HFFc6 (cell line): Measurements from ENCODE around the gene CFL1. TPM values are rescaled to one million over a fixed set of nuclear protein-coding genes. Genes with fewer than 3 reads are reported as not detected.
A peak's percentile ranks its signal among the peaks of the same experiment; 100 is the strongest.

Experiments used
- DNase-seq: peaks from one replicate; pipeline ENCODE4 v3.0.0-alpha.2; 2018
- H3K27ac Mint-ChIP-seq: 2 replicates; pipeline ENCODE4 v1.8.0; 2020; ENCODE audit warnings: mild to moderate bottlenecking, mixed read lengths
- H3K27me3 Mint-ChIP-seq: 2 replicates; pipeline ENCODE4 v1.8.0; 2021; ENCODE audit warnings: mild to moderate bottlenecking, moderate library complexity, mixed read lengths; ENCODE audit not compliant: insufficient read depth
- H3K36me3 Mint-ChIP-seq: 2 replicates; pipeline ENCODE4 v1.8.0; 2021; ENCODE audit warnings: low read depth, mixed read lengths
- H3K4me1 Mint-ChIP-seq: 2 replicates; pipeline ENCODE4 v1.8.0; 2020; ENCODE audit warnings: low read depth, mixed read lengths
- H3K4me3 Mint-ChIP-seq: 2 replicates; pipeline ENCODE4 v1.8.0; 2020; ENCODE audit warnings: mild to moderate bottlenecking, moderate library complexity, mixed read lengths
- H3K9me3 Mint-ChIP-seq: 2 replicates; pipeline ENCODE4 v1.8.0; 2020; ENCODE audit warnings: mild to moderate bottlenecking, mixed read lengths
- CTCF ChIP-seq: fragments of 200-600 bp; sonication (generic); IDR thresholded peaks from 2 replicates; pipeline ENCODE4 v1.5.0; 2021; ENCODE audit warnings: antibody characterized with exemption, mild to moderate bottlenecking
- total RNA-seq, 6 experiments: library from RNA; stranded (reverse); fragmentation: NEBNext Ultra II Directional; extraction: Animal tissue kit (Norgen Biotek cat#: 25700); gene quantifications; 2 replicates in 1 of 6; 3 replicates in 5 of 6; pipeline ENCODE4 v1.2.3, GENCODE V29; 2021

Gene CFL1
- total RNA-seq, 6 experiments from 2014 or later: 2,002 to 2,288 (median 2,238) TPM

- no peak for DNase-seq
- peak overlapping the region; percentile 94 for H3K27ac Mint-ChIP-seq
- peak overlapping the region; percentile 95 for H3K4me3 Mint-ChIP-seq
- H3K9me3 Mint-ChIP-seq: no peaks in the 10 kb centered on the region
- peaks cover 45% of the 10 kb centered on the region for H3K4me1 Mint-ChIP-seq
- H3K27me3 Mint-ChIP-seq: peaks cover 23% of the 10 kb centered on the region
- H3K36me3 Mint-ChIP-seq: peaks cover 38% of the 10 kb centered on the region
- TF ChIP-seq CTCF: no peak
Measured at GRCh38 chr11:65870307-65870658, 12.3 kb upstream of the CFL1 start.

GRCh38 chr11:65869643-65870306 lies 11.8 kb upstream of the CFL1 start:
- Mint-ChIP-seq H3K27ac (peak overlapping the region; percentile 67), H3K9me3 (no peaks in the 10 kb centered on the region), H3K4me1 (peaks cover 45% of the 10 kb centered on the region), H3K27me3 (peaks cover 28% of the 10 kb centered on the region), H3K36me3 (peaks cover 38% of the 10 kb centered on the region), H3K4me3 (peak overlapping the region; percentile 39; the same call in 1 of the 2 replicates)
- DNase-seq: no peak
- no peak for TF ChIP-seq CTCF

- no peaks in the 10 kb centered on the region for H3K9me3 Mint-ChIP-seq
- TF ChIP-seq CTCF: no peak
- H3K4me1 Mint-ChIP-seq: peaks cover 49% of the 10 kb centered on the region
- peaks cover 38% of the 10 kb centered on the region for H3K36me3 Mint-ChIP-seq
- H3K4me3 Mint-ChIP-seq: no peak overlapping the region
- peaks cover 28% of the 10 kb centered on the region for H3K27me3 Mint-ChIP-seq
- DNase-seq: no peak
- H3K27ac Mint-ChIP-seq: peak overlapping the region; percentile 67
Measured at GRCh38 chr11:65868907-65869306, 10.9 kb upstream of the CFL1 start.

- Mint-ChIP-seq H3K4me3 (no peak overlapping the region), H3K36me3 (peaks cover 38% of the 10 kb centered on the region), H3K27me3 (peaks cover 28% of the 10 kb centered on the region)
Measured at GRCh38 chr11:65868076-65868667, 10.2 kb upstream of the CFL1 start.

GRCh38 chr11:65867284-65868071 lies 9.5 kb upstream of the CFL1 start:
- Mint-ChIP-seq H3K36me3 (peaks cover 44% of the 10 kb centered on the region), H3K27ac (peak overlapping the region; percentile 29; the same call in 1 of the 2 replicates), H3K4me1 (peaks cover 50% of the 10 kb centered on the region), H3K9me3 (no peaks in the 10 kb centered on the region), H3K27me3 (peaks cover 28% of the 10 kb centered on the region), H3K4me3 (peak overlapping the region; percentile 20; the same call in 1 of the 2 replicates)
- no peak for TF ChIP-seq CTCF
- DNase-seq: no peak

More at GRCh38 chr11:65868076-65868667, 10.2 kb upstream of the CFL1 start:
- H3K27ac Mint-ChIP-seq: no peak overlapping the region
- TF ChIP-seq CTCF: no peak
- no peaks in the 10 kb centered on the region for H3K9me3 Mint-ChIP-seq
- no peak for DNase-seq
- H3K4me1 Mint-ChIP-seq: peaks cover 48% of the 10 kb centered on the region
